GM12865 (cell line): ENCODE data around the gene SPEF2.

Source experiments
- DNase-seq: peaks from one replicate; pipeline ENCODE4 v3.0.0; 2010; ENCODE audit warnings: low read depth
- H3K4me3 ChIP-seq: 2 replicates; pipeline ENCODE4 v1.5.1; 2011; ENCODE audit warnings: mild to moderate bottlenecking, low read depth, low read length, control low read depth
- TF ChIP-seq, protein P1 (sequence below): IDR thresholded peaks from 2 replicates; pipeline ENCODE4 v1.5.1; 2011; ENCODE audit warnings: low read length, control low read depth, low read depth, inconsistent platforms; ENCODE audit not compliant: insufficient read depth; ENCODE audit errors: missing control alignments

SPEF2 gene

DNA sequence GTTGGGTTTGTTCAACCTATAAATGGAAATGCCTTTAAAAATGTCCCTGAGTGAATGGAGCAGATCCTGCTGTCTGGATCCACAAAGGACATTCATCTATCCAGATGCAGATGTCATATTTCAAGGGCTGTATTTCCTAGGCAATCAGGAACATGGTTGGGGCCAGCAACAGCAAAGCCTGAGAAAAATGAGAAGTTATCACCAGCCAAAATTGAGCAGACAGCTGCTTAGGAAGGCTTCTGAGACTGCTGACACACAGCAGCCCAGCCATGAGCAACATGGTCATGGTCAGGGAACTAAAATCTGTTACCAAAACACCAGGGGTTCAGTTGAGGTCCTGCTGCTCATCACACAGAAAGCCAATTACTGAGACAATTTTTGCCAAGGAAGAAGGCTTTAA, 229.8 kb downstream of the SPEF2 start:
- TF ChIP-seq, protein P1, sequence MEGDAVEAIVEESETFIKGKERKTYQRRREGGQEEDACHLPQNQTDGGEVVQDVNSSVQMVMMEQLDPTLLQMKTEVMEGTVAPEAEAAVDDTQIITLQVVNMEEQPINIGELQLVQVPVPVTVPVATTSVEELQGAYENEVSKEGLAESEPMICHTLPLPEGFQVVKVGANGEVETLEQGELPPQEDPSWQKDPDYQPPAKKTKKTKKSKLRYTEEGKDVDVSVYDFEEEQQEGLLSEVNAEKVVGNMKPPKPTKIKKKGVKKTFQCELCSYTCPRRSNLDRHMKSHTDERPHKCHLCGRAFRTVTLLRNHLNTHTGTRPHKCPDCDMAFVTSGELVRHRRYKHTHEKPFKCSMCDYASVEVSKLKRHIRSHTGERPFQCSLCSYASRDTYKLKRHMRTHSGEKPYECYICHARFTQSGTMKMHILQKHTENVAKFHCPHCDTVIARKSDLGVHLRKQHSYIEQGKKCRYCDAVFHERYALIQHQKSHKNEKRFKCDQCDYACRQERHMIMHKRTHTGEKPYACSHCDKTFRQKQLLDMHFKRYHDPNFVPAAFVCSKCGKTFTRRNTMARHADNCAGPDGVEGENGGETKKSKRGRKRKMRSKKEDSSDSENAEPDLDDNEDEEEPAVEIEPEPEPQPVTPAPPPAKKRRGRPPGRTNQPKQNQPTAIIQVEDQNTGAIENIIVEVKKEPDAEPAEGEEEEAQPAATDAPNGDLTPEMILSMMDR, result no peak
- DNase-seq, result no peak
- H3K4me3 ChIP-seq, result no peak overlapping the region

DNA sequence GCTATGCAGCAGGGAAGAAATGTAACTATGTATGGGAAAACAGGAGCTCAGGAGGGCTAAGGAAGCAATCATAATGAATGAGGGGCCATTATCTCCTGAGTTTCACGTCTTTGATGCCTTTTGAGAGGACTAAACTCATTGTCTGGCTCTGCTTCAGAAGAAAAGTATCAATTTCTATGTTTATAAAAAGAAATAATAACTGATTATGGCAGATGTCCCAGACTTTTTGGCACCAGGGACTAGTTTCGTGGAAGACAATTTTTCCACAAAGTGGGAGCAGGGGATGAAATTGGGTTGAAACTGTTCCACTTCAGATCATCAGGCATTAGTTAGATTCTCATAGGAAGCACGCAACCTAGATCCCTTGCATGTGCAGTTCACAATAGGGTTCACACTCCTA, 230.3 kb downstream of the SPEF2 start:
- H3K4me3 ChIP-seq, result no peak overlapping the region
- no peak for DNase-seq
- TF ChIP-seq, protein P1, result no peak

DNA sequence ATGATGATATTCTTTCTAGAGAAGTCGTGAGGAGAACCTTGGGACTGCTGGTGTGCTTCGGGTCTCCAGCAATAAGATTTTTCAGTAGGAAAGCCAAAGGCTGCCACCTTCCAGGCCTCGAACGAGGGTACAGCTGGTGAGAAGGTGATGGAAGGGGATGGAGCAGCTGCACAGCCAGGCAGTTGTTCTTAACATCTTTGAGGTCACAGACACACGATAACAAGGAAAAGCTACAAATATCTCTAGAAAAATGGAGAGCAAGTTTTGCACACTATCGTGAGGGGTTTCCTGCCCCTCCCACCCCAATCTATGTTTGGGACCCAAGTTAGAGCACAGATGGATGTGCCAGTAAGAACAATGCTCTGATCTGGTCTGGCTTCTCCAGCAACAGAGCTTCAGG, 232.2 kb downstream of the SPEF2 start:
- no peak overlapping the region for H3K4me3 ChIP-seq
- TF ChIP-seq, protein P1, result no peak
- DNase-seq, result no peak

DNA sequence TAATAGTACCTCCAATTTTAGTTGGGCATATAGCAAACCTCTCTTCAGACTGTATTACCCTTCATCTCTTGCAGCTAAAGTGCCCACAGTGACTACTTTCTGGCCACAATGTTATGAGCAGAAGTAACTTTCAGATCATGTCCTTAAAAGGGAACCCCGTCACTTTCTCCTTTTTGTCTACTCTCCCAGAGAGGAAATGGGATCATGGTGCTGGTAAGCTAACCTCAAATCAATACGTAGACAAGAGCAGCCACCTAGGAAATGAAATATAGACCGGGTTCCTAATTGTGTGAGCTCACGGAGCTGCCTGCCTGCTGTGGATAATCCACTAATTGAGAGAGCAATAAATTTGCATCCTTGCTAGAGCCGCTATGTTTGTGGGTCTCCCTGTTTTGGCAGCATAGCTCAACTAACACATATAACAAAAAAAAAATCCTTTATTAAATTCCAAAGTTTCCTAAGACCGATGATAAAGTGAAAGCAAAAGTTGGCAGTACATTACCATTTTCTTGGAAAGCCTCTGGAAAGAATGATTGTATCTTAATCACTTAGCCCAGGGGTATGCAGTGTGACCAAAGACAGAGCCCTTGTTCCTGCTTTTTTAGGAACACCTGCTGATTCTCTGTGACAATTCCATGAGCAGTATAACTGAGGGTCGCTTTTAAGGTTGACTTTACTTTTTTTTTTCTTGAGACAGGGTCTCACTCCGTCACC, 233.5 kb downstream of the SPEF2 start:
- TF ChIP-seq, protein P1, result no peak
- no peak for DNase-seq
- no peak overlapping the region for H3K4me3 ChIP-seq

DNA sequence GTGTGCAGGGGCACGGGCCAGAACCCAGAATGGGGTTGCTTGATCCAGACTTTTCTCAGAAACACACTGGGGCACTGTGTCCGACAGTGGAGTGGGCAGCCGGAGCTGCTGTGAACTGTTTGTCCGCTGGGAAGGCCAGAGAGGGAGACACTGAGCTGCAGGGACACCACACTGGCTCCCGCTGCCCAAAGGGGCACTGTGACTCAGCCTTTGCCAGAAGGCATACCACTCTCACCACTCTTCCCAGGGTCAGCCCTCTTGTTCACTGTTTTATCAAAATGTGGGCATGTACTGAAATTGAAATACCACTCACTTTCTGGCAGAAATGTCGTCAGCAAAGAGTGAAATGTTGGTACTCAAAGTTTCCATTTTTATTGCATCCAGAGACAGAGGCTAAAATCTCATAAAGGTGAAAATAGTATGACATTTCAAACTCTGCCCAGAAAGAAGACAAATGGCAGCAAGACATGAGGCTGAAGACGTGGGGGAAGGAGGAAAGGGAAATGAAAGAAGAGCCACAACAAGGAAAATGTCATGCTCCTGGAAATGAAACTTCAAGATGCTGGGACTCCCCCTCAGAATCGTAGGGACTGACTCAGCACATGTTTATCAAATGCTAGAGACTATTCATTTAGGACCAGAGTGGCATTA, 234.5 kb downstream of the SPEF2 start:
- H3K4me3 ChIP-seq, result no peak overlapping the region
- TF ChIP-seq, protein P1, result no peak
- DNase-seq, result peak; percentile 74

DNA sequence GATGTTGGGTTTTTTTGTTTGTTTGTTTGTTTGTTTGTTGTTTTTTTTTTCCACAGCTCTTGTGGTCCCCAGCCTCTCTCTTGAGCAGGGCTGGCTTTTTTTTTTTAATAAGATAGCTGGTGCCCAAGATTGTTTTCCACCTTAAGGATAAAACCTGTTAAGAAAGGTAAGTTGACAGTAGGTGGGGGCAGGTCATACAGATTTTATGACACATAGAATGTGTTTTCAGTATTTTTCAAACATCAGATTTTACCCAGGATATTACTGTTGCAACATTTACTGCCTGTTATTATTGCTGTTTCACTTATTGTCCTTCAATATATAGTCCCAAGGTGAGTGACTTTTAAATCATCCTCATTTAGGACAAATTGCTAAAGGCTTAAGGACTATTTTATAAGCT, 235.1 kb downstream of the SPEF2 start:
- H3K4me3 ChIP-seq, result peak overlapping the region; percentile 15; the same call in 1 of the 2 replicates
- TF ChIP-seq, protein P1, result no peak
- no peak for DNase-seq
